Mucosa of descending colon (tissue), 3 donors: ENCODE measurements around the gene GSG1L. TPM values are rescaled to one million over a fixed set of nuclear protein-coding genes. Genes with fewer than 3 reads are reported as not detected.

Experiments
- ATAC-seq: fragments of 200-7000 bp; cut with Tn5 transposase; one replicate; pipeline ENCODE4 v1.9.1; 2020; ENCODE audit warnings: mild to moderate bottlenecking, moderate library complexity
- DNase-seq, 3 donors: peaks; one replicate each; pipeline ENCODE4 v3.0.0-alpha.2; 2020
- H3K36me3 ChIP-seq: fragments of 200-600 bp; one replicate; pipeline ENCODE4 v1.8.0; 2021; ENCODE audit warnings: low read depth, mild to moderate bottlenecking
- H3K4me1 ChIP-seq: fragments of 200-600 bp; one replicate; pipeline ENCODE4 v1.8.0; 2021; ENCODE audit warnings: low read depth, mild to moderate bottlenecking
- H3K4me3 ChIP-seq: fragments of 200-600 bp; one replicate; pipeline ENCODE4 v1.8.0; 2021; ENCODE audit warnings: mild to moderate bottlenecking
- H3K9me3 ChIP-seq: fragments of 200-600 bp; one replicate; pipeline ENCODE4 v1.8.0; 2021; ENCODE audit warnings: mild to moderate bottlenecking
- CTCF ChIP-seq: fragments of 200-600 bp; IDR thresholded peaks from one replicate; pipeline ENCODE4 v1.8.0; 2022; ENCODE audit warnings: antibody characterized with exemption, mild to moderate bottlenecking
- intact Hi-C, 2 donors: fragments of 100-400 bp; cut with DNase I in 1 of 2; cut with micrococcal nuclease in 1 of 2; formaldehyde crosslinking; loops; one replicate each; pipeline versions ENCODE4 v1.11.0 to v1.11.1; 2022; cut with DNase I, micrococcal nuclease
- total RNA-seq, 3 donors: library from RNA; stranded (reverse); fragmentation: NEBNext Ultra II Directional in 2 of 3; extraction: Animal tissue kit (Norgen Biotek cat#: 25700) in 2 of 3; gene quantifications; one replicate each; pipeline versions ENCODE4 v1.2.1 to v1.2.4, GENCODE V29; 2021 to 2023
- donor health status: DM: no; HTN: no; CAD: no; lungs with moderate emphysema.
- donor health status: DM: no; HTN: no; CAD: no.
- donor health status: DM: no; HTN: yes; CAD: no.

GSG1L gene
- total RNA-seq, 3 donors from 2014 or later: 0.46 to 1.2 TPM; not detected in 1

GRCh38 chr16:28027055-28027454, 36.5 kb downstream of the GSG1L start:
- ATAC-seq (no peak), DNase-seq (no peak)
- H3K9me3 ChIP-seq: no peaks in the 10 kb centered on the region
- no peak overlapping the region for H3K4me3 ChIP-seq
- no peaks in the 10 kb centered on the region for H3K4me1 ChIP-seq
- no peaks in the 10 kb centered on the region for H3K36me3 ChIP-seq
- intact Hi-C loops: no loop called here
- no peak for TF ChIP-seq CTCF

- no peak for TF ChIP-seq CTCF
- DNase-seq (no peak), ATAC-seq (no peak)
- no peaks in the 10 kb centered on the region for H3K4me1 ChIP-seq
- intact Hi-C loops: no loop called here
- H3K4me3 ChIP-seq: no peak overlapping the region
- H3K9me3 ChIP-seq: no peaks in the 10 kb centered on the region
- no peaks in the 10 kb centered on the region for H3K36me3 ChIP-seq
Observed at GRCh38 chr16:28025631-28026030, 37.9 kb downstream of the GSG1L start.

- no peaks in the 10 kb centered on the region for H3K36me3 ChIP-seq
- no peak for TF ChIP-seq CTCF
- no peaks in the 10 kb centered on the region for H3K4me1 ChIP-seq
- H3K4me3 ChIP-seq: no peak overlapping the region
- peaks cover 4% of the 10 kb centered on the region for H3K9me3 ChIP-seq
- ATAC-seq (no peak), DNase-seq (no peak)
- intact Hi-C loops: no loop called here
Observed at GRCh38 chr16:28019218-28019617, 44.3 kb downstream of the GSG1L start.

GRCh38 chr16:28014851-28015250, 48.7 kb downstream of the GSG1L start:
- ATAC-seq (no peak), DNase-seq (no peak)
- Histone ChIP-seq H3K4me1 (no peaks in the 10 kb centered on the region), H3K9me3 (peaks cover 4% of the 10 kb centered on the region), H3K4me3 (no peak overlapping the region), H3K36me3 (no peaks in the 10 kb centered on the region)
- no peak for TF ChIP-seq CTCF
- intact Hi-C loops: no loop called here

GRCh38 chr16:28013878-28014277, 49.6 kb downstream of the GSG1L start:
- ATAC-seq: no peak

More at GRCh38 chr16:28013878-28014277, 49.6 kb downstream of the GSG1L start:
- DNase-seq: no peak
- intact Hi-C loops: no loop called here
- Histone ChIP-seq H3K4me3 (no peak overlapping the region), H3K36me3 (no peaks in the 10 kb centered on the region), H3K9me3 (peaks cover 4% of the 10 kb centered on the region), H3K4me1 (no peaks in the 10 kb centered on the region)
- TF ChIP-seq CTCF: no peak
